Heart left ventricle (tissue), 13 donors: ENCODE measurements around the gene TOMM6.

Source experiments
- CTCF ChIP-seq, 12 donors: fragments of 200-600 bp; sonication (generic) in 4 of 12; IDR thresholded peaks; one replicate each; pipeline versions ENCODE4 v1.5.0 to v1.8.0; 2018 to 2022; ENCODE audit warnings: antibody characterized with exemption in 12 of 12, mild to moderate bottlenecking in 5 of 12
- POLR2A ChIP-seq, 2 donors: fragments of 450-650 bp; IDR thresholded peaks; one replicate each; pipeline ENCODE4 v1.6.1; 2017; ENCODE audit warnings: antibody characterized with exemption in 2 of 2, mild to moderate bottlenecking in 2 of 2, moderate library complexity in 2 of 2
- donor health status: ischemic (EF 13 %, LVEDD 7.1; RV severe dilation, severe dysfunction).
- donor health status: DM: no; HTN: yes; CAD: no.
- donor health status: DM: no; HTN: no; CAD: no.
- donor health status: ischemic (EF 25% LVEDD 6.9; RV normal size, moderate dysfunction).
- donor health status: ischemic (EF 25% LVEDD 5.7; RV mildly dilated, moderate dysfunction).
- donor health status: ischemic (EF 35%, LVEDD 5.7; RV mildly dilated, moderate dysfunction).
- donor health status: nonischemic (EF 11% LVEDD 7.7; RV severe dilation, severe dysfunction).
- donor health status: DM: yes; HTN: yes; CAD: no.
- donor health status: PGD.
- donor health status: ischemic (EF 29% LVEDD 5.4; RV normal size, mild dysfunction).
- donor health status: nonischemic (EF 23%, LVEDD 6.1; RV moderate dilation, normal function).

GRCh38 chr6:41811095-41811494 is 23.6 kb downstream of the TOMM6 start:
- TF ChIP-seq CTCF (IDR thresholded peaks at IDR 0.05) (no peak), POLR2A (IDR thresholded peaks at IDR 0.05) (no peak)
